Measurements from ENCODE around the gene KRT4.

Gene KRT4

GRCh38 chr12:52835271-52836041 is 21.5 kb upstream of the KRT4 start:
- H3K4ac ChIP-seq (ENCODE audit: low read depth, low read length), result no peak overlapping the region
- no peak overlapping the region for H4K8ac ChIP-seq (ENCODE audit: low read depth, low read length)
- no peak overlapping the region for H2BK120ac ChIP-seq (ENCODE audit: low read depth, low read length)
- H3K18ac ChIP-seq (ENCODE audit: low read length), result no peak overlapping the region
- H2AK5ac ChIP-seq (ENCODE audit: low read length), result no peak overlapping the region
- H4K5ac ChIP-seq (ENCODE audit: low read length), result no peak overlapping the region
- no peak overlapping the region for H3K9ac ChIP-seq (ENCODE audit: low read length)
- no peaks in the 10 kb centered on the region for H3K27me3 ChIP-seq (ENCODE audit: insufficient read depth, low read length, poor library complexity)
- no peak overlapping the region for H3K27ac ChIP-seq (ENCODE audit: low read depth, low read length)
- no CpG with 5 or more reads among the region's 15 CpGs for WGBS (ENCODE audit: extremely low coverage, insufficient coverage, low lambda C conversion rate)
- H3K79me1 ChIP-seq (ENCODE audit: low read length), result no peaks in the 10 kb centered on the region
- no peak overlapping the region for H2BK15ac ChIP-seq (replicated peaks; ENCODE audit: low read depth)
- H3K79me2 ChIP-seq (ENCODE audit: control insufficient read depth, insufficient read depth, low read length), result no peaks in the 10 kb centered on the region
- no peaks in the 10 kb centered on the region for H3K36me3 ChIP-seq (ENCODE audit: control insufficient read depth, insufficient read depth, low read length)
- no peak overlapping the region for H3K4me2 ChIP-seq (ENCODE audit: low read length)
- no peak overlapping the region for H3K23ac ChIP-seq (ENCODE audit: low read length)
- no peak for DNase-seq
- H2BK5ac ChIP-seq (ENCODE audit: low read length), result no peak overlapping the region
- H3K56ac ChIP-seq (ENCODE audit: low read length), result no peak overlapping the region
- H3K4me3 ChIP-seq (ENCODE audit: low read length), result no peak overlapping the region
- no peaks in the 10 kb centered on the region for H3K4me1 ChIP-seq (ENCODE audit: control insufficient read depth, low read depth, low read length)

GRCh38 chr12:52834727-52835001 is 20.7 kb upstream of the KRT4 start:
- Histone ChIP-seq H3K36me3 (ENCODE audit: control insufficient read depth, insufficient read depth, low read length) (no peaks in the 10 kb centered on the region), H3K4me1 (ENCODE audit: control insufficient read depth, low read depth, low read length) (no peaks in the 10 kb centered on the region), H3K18ac (ENCODE audit: low read length) (no peak overlapping the region), H3K79me1 (ENCODE audit: low read length) (no peaks in the 10 kb centered on the region), H3K56ac (ENCODE audit: low read length) (no peak overlapping the region), H3K4ac (ENCODE audit: low read depth, low read length) (no peak overlapping the region), H4K8ac (ENCODE audit: low read depth, low read length) (no peak overlapping the region), H2BK5ac (ENCODE audit: low read length) (no peak overlapping the region), H3K27ac (ENCODE audit: low read depth, low read length) (no peak overlapping the region), H2BK120ac (ENCODE audit: low read depth, low read length) (no peak overlapping the region), H3K4me3 (ENCODE audit: low read length) (no peak overlapping the region), H2BK15ac (replicated peaks; ENCODE audit: low read depth) (no peak overlapping the region), H4K5ac (ENCODE audit: low read length) (no peak overlapping the region), H2AK5ac (ENCODE audit: low read length) (no peak overlapping the region), H3K27me3 (ENCODE audit: insufficient read depth, low read length, poor library complexity) (no peaks in the 10 kb centered on the region), H3K9ac (ENCODE audit: low read length) (no peak overlapping the region), H3K4me2 (ENCODE audit: low read length) (no peak overlapping the region), H3K79me2 (ENCODE audit: control insufficient read depth, insufficient read depth, low read length) (no peaks in the 10 kb centered on the region), H3K23ac (ENCODE audit: low read length) (no peak overlapping the region)
- no CpG with 5 or more reads among the region's 4 CpGs for WGBS (ENCODE audit: extremely low coverage, insufficient coverage, low lambda C conversion rate)
- DNase-seq, result no peak

- no peaks in the 10 kb centered on the region for H3K27me3 ChIP-seq (ENCODE audit: insufficient read depth, low read length, poor library complexity)
- H3K18ac ChIP-seq (ENCODE audit: low read length), result no peak within 1 kb of the TSS
- no peak within 1 kb of the TSS for H3K27ac ChIP-seq (ENCODE audit: low read depth, low read length)
- DNase-seq, result no peak
- H2AK5ac ChIP-seq (ENCODE audit: low read length), result no peak within 1 kb of the TSS
- no peak within 1 kb of the TSS for H4K5ac ChIP-seq (ENCODE audit: low read length)
- no peak within 1 kb of the TSS for H4K8ac ChIP-seq (ENCODE audit: low read depth, low read length)
- no peak within 1 kb of the TSS for H3K4ac ChIP-seq (ENCODE audit: low read depth, low read length)
- H2BK5ac ChIP-seq (ENCODE audit: low read length), result no peak within 1 kb of the TSS
- H3K23ac ChIP-seq (ENCODE audit: low read length), result no peak within 1 kb of the TSS
- H3K36me3 ChIP-seq (ENCODE audit: control insufficient read depth, insufficient read depth, low read length), result no peaks in the 10 kb centered on the region
- H3K4me2 ChIP-seq (ENCODE audit: low read length), result no peak within 1 kb of the TSS
- no peaks in the 10 kb centered on the region for H3K79me1 ChIP-seq (ENCODE audit: low read length)
- no peak within 1 kb of the TSS for H3K9ac ChIP-seq (ENCODE audit: low read length)
- no peak within 1 kb of the TSS for H3K4me3 ChIP-seq (ENCODE audit: low read length)
- H3K79me2 ChIP-seq (ENCODE audit: control insufficient read depth, insufficient read depth, low read length), result no peaks in the 10 kb centered on the region
- H3K4me1 ChIP-seq (ENCODE audit: control insufficient read depth, low read depth, low read length), result no peaks in the 10 kb centered on the region
- H3K56ac ChIP-seq (ENCODE audit: low read length), result no peak within 1 kb of the TSS
- no peak within 1 kb of the TSS for H2BK120ac ChIP-seq (ENCODE audit: low read depth, low read length)
- no CpG with 5 or more reads among the region's 22 CpGs for WGBS (ENCODE audit: extremely low coverage, insufficient coverage, low lambda C conversion rate)
- no peak within 1 kb of the TSS for H2BK15ac ChIP-seq (replicated peaks; ENCODE audit: low read depth)
Observed at GRCh38 chr12:52833922-52834726, 20.2 kb upstream of the KRT4 start, which contains the start of gene KRT79. KRT79 (minus strand) TSS chr12:52834311; CDS start chr12:52834260, 51 bp downstream.

GRCh38 chr12:52832985-52833905 is 19.3 kb upstream of the KRT4 start:
- H2BK5ac ChIP-seq (ENCODE audit: low read length), result no peak overlapping the region
- no peak overlapping the region for H3K4me2 ChIP-seq (ENCODE audit: low read length)
- no peak overlapping the region for H2BK120ac ChIP-seq (ENCODE audit: low read depth, low read length)
- no peak overlapping the region for H3K4me3 ChIP-seq (ENCODE audit: low read length)
- H2BK15ac ChIP-seq (replicated peaks; ENCODE audit: low read depth), result no peak overlapping the region
- no peak for DNase-seq
- H3K27ac ChIP-seq (ENCODE audit: low read depth, low read length), result no peak overlapping the region
- H3K18ac ChIP-seq (ENCODE audit: low read length), result no peak overlapping the region
- no peaks in the 10 kb centered on the region for H3K79me2 ChIP-seq (ENCODE audit: control insufficient read depth, insufficient read depth, low read length)
- H3K4ac ChIP-seq (ENCODE audit: low read depth, low read length), result no peak overlapping the region
- no peak overlapping the region for H3K9ac ChIP-seq (ENCODE audit: low read length)
- H4K5ac ChIP-seq (ENCODE audit: low read length), result no peak overlapping the region
- no peak overlapping the region for H4K8ac ChIP-seq (ENCODE audit: low read depth, low read length)
- no peaks in the 10 kb centered on the region for H3K79me1 ChIP-seq (ENCODE audit: low read length)
- no peak overlapping the region for H3K56ac ChIP-seq (ENCODE audit: low read length)
- H3K36me3 ChIP-seq (ENCODE audit: control insufficient read depth, insufficient read depth, low read length), result no peaks in the 10 kb centered on the region
- no peaks in the 10 kb centered on the region for H3K27me3 ChIP-seq (ENCODE audit: insufficient read depth, low read length, poor library complexity)
- no peak overlapping the region for H2AK5ac ChIP-seq (ENCODE audit: low read length)
- H3K23ac ChIP-seq (ENCODE audit: low read length), result no peak overlapping the region
- WGBS (ENCODE audit: extremely low coverage, insufficient coverage, low lambda C conversion rate), result no CpG with 5 or more reads among the region's 20 CpGs
- H3K4me1 ChIP-seq (ENCODE audit: control insufficient read depth, low read depth, low read length), result no peaks in the 10 kb centered on the region

- no peak overlapping the region for H4K5ac ChIP-seq (ENCODE audit: low read length)
- H2BK15ac ChIP-seq (replicated peaks; ENCODE audit: low read depth), result no peak overlapping the region
- H3K4me2 ChIP-seq (ENCODE audit: low read length), result no peak overlapping the region
- no peak overlapping the region for H3K18ac ChIP-seq (ENCODE audit: low read length)
- H3K79me1 ChIP-seq (ENCODE audit: low read length), result no peaks in the 10 kb centered on the region
- H3K9ac ChIP-seq (ENCODE audit: low read length), result no peak overlapping the region
- H3K27ac ChIP-seq (ENCODE audit: low read depth, low read length), result no peak overlapping the region
- H3K4ac ChIP-seq (ENCODE audit: low read depth, low read length), result no peak overlapping the region
- H3K4me3 ChIP-seq (ENCODE audit: low read length), result no peak overlapping the region
- no peak overlapping the region for H2BK5ac ChIP-seq (ENCODE audit: low read length)
- no peaks in the 10 kb centered on the region for H3K79me2 ChIP-seq (ENCODE audit: control insufficient read depth, insufficient read depth, low read length)
- no peak overlapping the region for H2BK120ac ChIP-seq (ENCODE audit: low read depth, low read length)
- H3K4me1 ChIP-seq (ENCODE audit: control insufficient read depth, low read depth, low read length), result no peaks in the 10 kb centered on the region
- H4K8ac ChIP-seq (ENCODE audit: low read depth, low read length), result no peak overlapping the region
- no peaks in the 10 kb centered on the region for H3K36me3 ChIP-seq (ENCODE audit: control insufficient read depth, insufficient read depth, low read length)
- H3K23ac ChIP-seq (ENCODE audit: low read length), result no peak overlapping the region
- no peak overlapping the region for H3K56ac ChIP-seq (ENCODE audit: low read length)
- no peak overlapping the region for H2AK5ac ChIP-seq (ENCODE audit: low read length)
- H3K27me3 ChIP-seq (ENCODE audit: insufficient read depth, low read length, poor library complexity), result no peaks in the 10 kb centered on the region
- WGBS (ENCODE audit: extremely low coverage, insufficient coverage, low lambda C conversion rate), result no CpG with 5 or more reads among the region's 3 CpGs
- no peak for DNase-seq
Observed at GRCh38 chr12:52832451-52832850, 18.5 kb upstream of the KRT4 start.
